Esophagus (tissue), 2 donors: ENCODE measurements around the gene EHBP1. TPM values are rescaled to one million over a fixed set of nuclear protein-coding genes. Genes with fewer than 3 reads are reported as not detected.
"Not testable (repeated sequence)": the region's sequence is repeated elsewhere in the genome, so short reads cannot be mapped to it uniquely, and the experiment has no call there.

Experiments used
- H3K27ac ChIP-seq, 2 donors: one replicate each; pipeline ENCODE4 v1.5.1; 2013; ENCODE audit warnings: low read depth in 2 of 2, mild to moderate bottlenecking in 2 of 2, inconsistent platforms in 1 of 2, low read length in 1 of 2, moderate library complexity in 1 of 2
- H3K27me3 ChIP-seq, 2 donors: one replicate each; pipeline ENCODE4 v1.6.1; 2013; ENCODE audit warnings: low read length in 2 of 2, control low read depth in 1 of 2, mild to moderate bottlenecking in 1 of 2; ENCODE audit not compliant: insufficient read depth in 2 of 2, control insufficient read depth in 1 of 2
- H3K36me3 ChIP-seq, 2 donors: one replicate each; pipeline ENCODE4 v1.6.1; 2013; ENCODE audit warnings: low read length in 1 of 2; ENCODE audit not compliant: control insufficient read depth in 2 of 2, insufficient read depth in 2 of 2
- H3K4me1 ChIP-seq, 2 donors: one replicate each; pipeline ENCODE4 v1.6.1; 2013; ENCODE audit warnings: low read length in 1 of 2; ENCODE audit not compliant: control insufficient read depth in 2 of 2, insufficient read depth in 2 of 2
- H3K4me3 ChIP-seq, 2 donors: one replicate each; pipeline ENCODE4 v1.5.1; 2013; ENCODE audit warnings: low read length in 2 of 2, mild to moderate bottlenecking in 2 of 2, low read depth in 1 of 2, moderate library complexity in 1 of 2
- H3K9me3 ChIP-seq, 2 donors: one replicate each; pipeline ENCODE4 v1.6.1; 2013; ENCODE audit warnings: mild to moderate bottlenecking in 2 of 2, low read depth in 1 of 2, low read length in 1 of 2, moderate library complexity in 1 of 2; ENCODE audit not compliant: control insufficient read depth in 2 of 2, insufficient read depth in 1 of 2
- WGBS, 2 donors: extraction: QIAGEN DNeasy Blood & Tissue Kit; methylation state at CpG; one replicate each; pipeline ENCODE4 v1.1.7; 2013; 5-methylcytosine and 5-hydroxymethylcytosine counted together
- polyA plus RNA-seq, 2 donors: library from polyadenylated mRNA; stranded (reverse); fragments of 200-250 nt; gene quantifications; one replicate each; pipeline ENCODE4 v1.2.3, GENCODE V29; 2013
- donor health status: healthy with polysubstance abuse.
- donor health status: Bipolar disorder and iron deficiency.

EHBP1 gene
- polyA plus RNA-seq, 2 donors = 14.1 to 28.9 TPM

DNA sequence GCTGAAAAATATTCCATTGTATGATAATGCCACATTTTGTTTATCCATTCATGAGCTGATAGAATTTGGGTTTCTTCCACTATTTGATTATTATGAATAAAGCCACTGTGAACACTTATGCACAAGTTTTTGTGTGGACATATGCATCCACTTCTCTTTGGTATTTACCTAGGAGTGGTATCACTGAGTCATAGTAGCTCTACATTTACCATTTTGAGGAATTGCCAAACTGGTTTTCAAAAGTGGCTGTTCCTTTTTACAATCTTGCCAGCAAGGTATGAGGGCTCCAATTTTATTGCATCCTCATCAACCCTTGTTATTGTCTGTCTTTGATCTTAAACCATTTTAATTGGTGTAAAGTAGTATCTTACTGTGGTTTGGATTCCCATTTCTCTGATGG lies 13.3 kb upstream of the EHBP1 start:
- Histone ChIP-seq H3K36me3 (no peaks in the 10 kb centered on the region), H3K27me3 (no peaks in the 10 kb centered on the region), H3K27ac (no peak overlapping the region), H3K4me3 (no peak overlapping the region), H3K9me3 (no peaks in the 10 kb centered on the region), H3K4me1 (no peaks in the 10 kb centered on the region)

DNA sequence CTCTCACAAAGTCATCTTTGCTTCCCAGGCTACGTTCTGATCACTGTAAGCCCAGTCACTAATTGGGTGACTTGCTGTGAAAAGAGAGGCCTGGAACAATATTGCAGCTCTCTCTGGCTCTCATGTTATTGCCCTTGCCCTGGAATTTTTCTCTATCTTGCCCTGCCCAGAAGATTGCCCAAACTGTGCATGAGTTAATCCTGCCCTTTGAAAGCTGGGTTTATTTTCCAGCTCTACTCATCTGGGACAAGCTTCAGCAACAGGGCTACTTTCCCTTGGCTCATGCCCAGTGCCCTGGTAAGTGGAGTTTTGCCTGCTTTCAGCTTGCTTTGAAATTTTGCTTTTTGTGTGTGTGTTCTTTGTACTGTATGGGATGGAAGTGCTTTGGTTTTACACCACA lies 6.9 kb upstream of the EHBP1 start:
- Histone ChIP-seq H3K36me3 (no peaks in the 10 kb centered on the region), H3K4me1 (no peaks in the 10 kb centered on the region), H3K9me3 (no peaks in the 10 kb centered on the region), H3K27me3 (no peaks in the 10 kb centered on the region), H3K27ac (peak overlapping the region; percentile 2 to 47), H3K4me3 (no peak overlapping the region)
- 43 to 46% methylated on average over 1 of the region's 1 CpG for WGBS, 2 donors

GRCh38 chr2:62704654-62705006 lies 883 bp upstream of the EHBP1 start:
- 4 to 10% methylated on average over 2 of the region's 2 CpGs for WGBS, 2 donors
- Histone ChIP-seq H3K4me1 (no peaks in the 10 kb centered on the region), H3K36me3 (no peaks in the 10 kb centered on the region), H3K4me3 (peak overlapping the region; percentile 56 to 91), H3K9me3 (no peaks in the 10 kb centered on the region), H3K27ac (peak overlapping the region; percentile 91 to 96), H3K27me3 (no peaks in the 10 kb centered on the region)

DNA sequence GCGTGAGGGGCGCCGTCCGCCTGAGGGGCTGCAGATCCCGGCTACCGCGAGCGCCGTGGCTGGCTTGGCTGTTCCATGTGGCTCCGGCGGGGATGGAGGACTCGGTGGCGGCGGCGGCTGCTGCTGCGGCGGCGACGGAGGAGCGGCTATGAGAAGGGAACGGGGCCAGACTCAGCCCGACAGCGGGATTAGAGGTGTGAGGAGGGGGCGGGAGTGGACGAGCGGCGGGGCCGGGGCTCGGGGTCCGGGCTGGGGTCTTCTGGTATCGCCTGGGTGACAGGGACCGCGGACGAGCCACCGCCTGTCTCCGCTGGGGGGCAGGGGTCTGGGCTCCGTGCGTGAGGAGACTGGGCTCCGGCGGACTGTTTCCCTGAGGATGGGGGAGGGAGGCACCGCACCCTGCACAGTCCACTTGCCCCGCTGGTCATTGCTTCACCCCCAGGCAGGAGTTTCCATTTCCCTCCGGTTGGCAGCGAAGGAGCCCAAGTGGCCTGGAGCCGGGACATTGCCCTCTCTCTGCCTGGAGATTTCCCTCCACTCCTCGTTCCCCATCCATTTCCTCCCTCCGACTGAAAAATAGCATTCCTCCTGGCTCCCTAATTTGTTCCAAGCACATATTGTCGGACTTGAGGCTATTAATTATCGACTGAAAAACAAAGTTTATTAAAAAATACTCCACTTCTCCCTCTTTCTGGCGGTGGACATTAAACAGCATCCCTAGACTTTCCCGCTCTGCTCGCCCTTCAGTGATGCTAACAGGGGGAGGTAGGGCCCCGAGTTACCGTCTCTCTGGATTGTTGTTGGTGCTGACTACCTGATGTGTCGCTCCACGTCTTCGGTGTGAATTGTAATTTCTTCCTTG lies 577 bp downstream of the EHBP1 start:
- Histone ChIP-seq H3K4me1 (no peaks in the 10 kb centered on the region), H3K9me3 (no peaks in the 10 kb centered on the region), H3K36me3 (no peaks in the 10 kb centered on the region), H3K4me3 (peak overlapping the region; percentile 79 to 91), H3K27me3 (no peaks in the 10 kb centered on the region), H3K27ac (peak overlapping the region; percentile 79 to 95)
- WGBS, 2 donors = 1 to 2% methylated on average over 36 to 57 of the region's 57 CpGs

- H3K27ac ChIP-seq = peak overlapping the region; percentile 79 to 95
- no peaks in the 10 kb centered on the region for H3K36me3 ChIP-seq
- no peaks in the 10 kb centered on the region for H3K9me3 ChIP-seq
- no peaks in the 10 kb centered on the region for H3K27me3 ChIP-seq
- WGBS, 2 donors = 50 to 52% methylated on average over 7 of the region's 7 CpGs
- H3K4me3 ChIP-seq = peak overlapping the region; percentile 79 to 91
- H3K4me1 ChIP-seq = no peaks in the 10 kb centered on the region
Measured at GRCh38 chr2:62706721-62707521, 1.4 kb downstream of the EHBP1 start.

DNA sequence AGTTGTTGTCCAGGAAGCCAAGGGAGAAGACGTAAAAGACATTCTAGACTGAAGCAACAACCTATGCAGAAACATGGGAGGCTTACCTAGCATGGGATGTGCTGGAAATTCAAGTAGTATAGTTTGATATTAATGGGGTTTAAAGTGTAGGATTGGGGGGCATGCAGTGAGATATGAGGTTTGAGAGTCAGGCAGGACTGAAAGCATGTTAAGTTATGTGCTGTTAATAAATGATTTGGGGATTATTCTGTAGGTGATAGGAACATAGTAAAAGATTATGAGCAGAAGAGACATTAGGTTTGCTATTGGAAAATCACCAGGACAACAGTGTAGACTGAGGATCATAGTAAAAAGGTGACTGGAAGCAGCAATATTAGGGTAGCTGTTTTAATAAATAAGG lies 3.2 kb downstream of the EHBP1 start:
- H3K36me3 ChIP-seq = no peaks in the 10 kb centered on the region
- H3K4me3 ChIP-seq = peak overlapping the region in 1 of 2 donors; percentile 40
- WGBS, 2 donors = 60 to 77% methylated on average over 1 of the region's 1 CpG
- no peaks in the 10 kb centered on the region for H3K9me3 ChIP-seq
- no peaks in the 10 kb centered on the region for H3K4me1 ChIP-seq
- no peak overlapping the region for H3K27ac ChIP-seq
- no peaks in the 10 kb centered on the region for H3K27me3 ChIP-seq

DNA sequence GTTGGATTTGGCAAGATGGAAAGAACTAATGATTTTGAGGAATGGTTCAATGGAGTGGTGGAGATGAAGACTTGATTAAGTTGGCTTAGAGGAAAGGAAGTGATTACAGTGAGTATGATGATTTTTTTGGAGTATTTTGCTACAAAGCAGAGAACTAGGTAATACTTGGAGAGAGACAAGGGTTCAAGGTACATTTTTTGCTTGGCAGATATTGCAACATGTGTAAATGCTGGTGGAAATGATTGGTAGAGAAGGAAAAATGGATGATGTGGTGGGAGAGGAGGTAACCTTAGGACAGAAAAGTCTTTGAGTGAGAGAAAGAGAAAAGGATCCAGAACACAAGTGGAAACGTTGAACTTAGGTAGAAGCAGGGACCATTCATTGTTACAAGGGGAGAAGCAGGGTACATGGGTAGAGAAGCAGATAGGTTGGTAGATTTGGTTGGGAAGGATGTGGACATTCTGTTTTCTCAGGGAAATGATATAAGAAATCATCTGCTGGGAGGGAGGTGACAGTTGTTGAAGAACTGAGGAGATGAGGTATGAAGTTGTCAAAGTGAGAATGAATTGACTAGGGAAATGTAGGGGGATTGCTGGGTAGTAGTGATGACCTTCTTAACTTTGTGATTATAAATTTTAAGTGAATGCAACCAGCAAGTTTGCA lies 6.5 kb downstream of the EHBP1 start:
- Histone ChIP-seq H3K4me1 (no peaks in the 10 kb centered on the region), H3K4me3 (no peak overlapping the region), H3K27me3 (no peaks in the 10 kb centered on the region), H3K27ac (no peak overlapping the region), H3K36me3 (no peaks in the 10 kb centered on the region), H3K9me3 (no peaks in the 10 kb centered on the region)
- 90 to 97% methylated on average over 1 of the region's 1 CpG for WGBS, 2 donors

- H3K27me3 ChIP-seq, H3K9me3 ChIP-seq, H3K4me3 ChIP-seq, H3K36me3 ChIP-seq, H3K4me1 ChIP-seq: not testable (repeated sequence)
- 91 to 93% methylated on average over 3 of the region's 3 CpGs for WGBS, 2 donors
- peak overlapping the region in 1 of 2 donors; percentile 18 for H3K27ac ChIP-seq
Measured at GRCh38 chr2:62713196-62713595, 7.7 kb downstream of the EHBP1 start.

DNA sequence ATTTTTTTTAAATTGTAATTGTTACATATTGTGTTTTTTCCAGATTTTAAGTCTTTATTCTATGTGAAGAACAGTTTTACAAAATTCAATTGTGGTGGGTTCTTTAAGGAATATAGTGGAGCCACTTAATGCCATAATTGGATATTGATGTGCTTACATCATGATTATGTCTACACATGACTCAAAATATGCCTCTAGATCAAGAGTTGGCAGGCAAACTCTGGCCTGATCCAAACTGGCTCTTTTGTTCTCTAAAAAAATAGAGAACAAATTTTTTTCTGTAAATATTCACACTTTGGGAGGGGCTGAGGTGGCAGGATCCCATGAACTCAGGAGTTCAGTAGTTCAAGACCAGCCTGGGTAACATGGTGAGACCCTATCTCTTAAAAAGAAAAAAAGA lies 8.3 kb downstream of the EHBP1 start:
- Histone ChIP-seq H3K36me3 (no peaks in the 10 kb centered on the region), H3K4me3 (no peak overlapping the region), H3K4me1 (no peaks in the 10 kb centered on the region), H3K27me3 (no peaks in the 10 kb centered on the region), H3K27ac (no peak overlapping the region), H3K9me3 (no peaks in the 10 kb centered on the region)
